ENCODE results near the gene CHST15.

The CHST15 gene

GRCh38 chr10:124006526-124006925 is 86.9 kb downstream of the CHST15 start:
- no peak for DNase-seq (ENCODE audit: low spot score)
- no peak overlapping the region for H3K27ac ChIP-seq
- CTCF ChIA-PET: no interaction called here

GRCh38 chr10:124005991-124006392 is 87.4 kb downstream of the CHST15 start:
- CTCF ChIA-PET: interaction anchor here (0.6 kb wide), 1 partner anchor 213 kb away, joined by 3 read pairs; no protein-coding TSS in a partner anchor
- DNase-seq (ENCODE audit: low spot score): no peak

More at GRCh38 chr10:124006526-124006925, 86.9 kb downstream of the CHST15 start:
- no peak for TF ChIP-seq CTCF (conservative IDR thresholded peaks at IDR 0.05; ENCODE audit: low read depth)
- POLR2A ChIA-PET (ENCODE audit: low non-redundant PET): interaction anchor here (1.0 kb wide), 1 partner anchor 15 kb away, joined by 3 read pairs; no protein-coding TSS in a partner anchor

GRCh38 chr10:124005091-124005490 is 88.3 kb downstream of the CHST15 start:
- ChIA-PET POLR2A (ENCODE audit: low non-redundant PET) (no interaction called here), CTCF (interaction anchor here (0.5 to 0.6 kb wide), 2 partner anchors 214 to 735 kb away, joined by 3 read pairs; no protein-coding TSS in a partner anchor)
- no peak overlapping the region for H3K27ac ChIP-seq
- TF ChIP-seq CTCF (conservative IDR thresholded peaks at IDR 0.05; ENCODE audit: low read depth): no peak
- DNase-seq (ENCODE audit: low spot score): no peak

More at GRCh38 chr10:124005991-124006392, 87.4 kb downstream of the CHST15 start:
- no peak overlapping the region for H3K27ac ChIP-seq
- POLR2A ChIA-PET (ENCODE audit: low non-redundant PET): interaction anchor here (1.0 kb wide), 1 partner anchor 15 kb away, joined by 3 read pairs; no protein-coding TSS in a partner anchor
- no peak for TF ChIP-seq CTCF (conservative IDR thresholded peaks at IDR 0.05; ENCODE audit: low read depth)

GRCh38 chr10:124004663-124005004 is 88.8 kb downstream of the CHST15 start:
- TF ChIP-seq CTCF (conservative IDR thresholded peaks at IDR 0.05; ENCODE audit: low read depth): no peak
- 0 out of 2 replicates have a peak overlapping the region, but pooled peaks have one; percentile 4 for H3K27ac ChIP-seq
- ChIA-PET CTCF (interaction anchor here (0.5 kb wide), 2 partner anchors 218 to 735 kb away, joined by 3 read pairs; no protein-coding TSS in a partner anchor), POLR2A (ENCODE audit: low non-redundant PET) (no interaction called here)
- DNase-seq (ENCODE audit: low spot score): no peak

- POLR2A ChIA-PET (ENCODE audit: low non-redundant PET): interaction anchor here (0.6 kb wide), 1 partner anchor 415 kb away, joined by 6 read pairs; the partner anchor contains the start of gene OAT
Measured at GRCh38 chr10:124003871-124004662, 89.3 kb downstream of the CHST15 start.

More at GRCh38 chr10:124003871-124004662, 89.3 kb downstream of the CHST15 start:
- DNase-seq (ENCODE audit: low spot score): no peak
- CTCF ChIA-PET: interaction anchor here (0.5 to 0.8 kb wide), 3 partner anchors 10 to 218 kb away, joined by 3 read pairs; no protein-coding TSS in a partner anchor
- peak overlapping the region; percentile 11; the same call in 1 of the 2 replicates for H3K27ac ChIP-seq
- TF ChIP-seq CTCF (conservative IDR thresholded peaks at IDR 0.05; ENCODE audit: low read depth): no peak
